ENCODE data around the gene PELI2.
A peak's percentile ranks its signal among the peaks of the same experiment; 100 is the strongest.

PELI2 gene

GRCh38 chr14:56117765-56118610, at the start of gene PELI2:
Gene PELI2 (plus strand): TSS chr14:56118411. CDS start chr14:56118661, 250 bp downstream.
- no peak for DNase-seq

GRCh38 chr14:56073799-56074198, 44.4 kb upstream of the PELI2 start:
- DNase-seq = no peak

GRCh38 chr14:56075301-56075700, 42.9 kb upstream of the PELI2 start:
- no peak for DNase-seq

GRCh38 chr14:56081139-56081538, 37.1 kb upstream of the PELI2 start:
- no peak for DNase-seq

- DNase-seq = no peak
Measured at GRCh38 chr14:56082880-56083279, 35.3 kb upstream of the PELI2 start.

GRCh38 chr14:56085471-56085870, 32.7 kb upstream of the PELI2 start:
- DNase-seq = no peak

GRCh38 chr14:56087671-56088471, 30.3 kb upstream of the PELI2 start:
- DNase-seq = no peak

- no peak for DNase-seq
Measured at GRCh38 chr14:56088941-56089340, 29.3 kb upstream of the PELI2 start.

GRCh38 chr14:56092763-56093162, 25.4 kb upstream of the PELI2 start:
- no peak for DNase-seq

GRCh38 chr14:56094076-56094475, 24.1 kb upstream of the PELI2 start:
- DNase-seq = no peak

- DNase-seq = no peak
Measured at GRCh38 chr14:56098021-56098420, 20.2 kb upstream of the PELI2 start.

- no peak for DNase-seq
Measured at GRCh38 chr14:56099081-56099797, 19.0 kb upstream of the PELI2 start.

GRCh38 chr14:56100556-56100955, 17.7 kb upstream of the PELI2 start:
- no peak for DNase-seq

- DNase-seq = no peak
Measured at GRCh38 chr14:56102941-56103340, 15.3 kb upstream of the PELI2 start.

GRCh38 chr14:56107615-56108014, 10.6 kb upstream of the PELI2 start:
- DNase-seq = no peak

- no peak for DNase-seq
Measured at GRCh38 chr14:56108057-56108456, 10.2 kb upstream of the PELI2 start.

GRCh38 chr14:56112781-56113180, 5.4 kb upstream of the PELI2 start:
- peak; percentile 19 for DNase-seq

- DNase-seq = no peak
Measured at GRCh38 chr14:56115334-56115870, 2.8 kb upstream of the PELI2 start.

- DNase-seq = no peak
Measured at GRCh38 chr14:56115976-56116893, 2.0 kb upstream of the PELI2 start.

GRCh38 chr14:56118611-56119181, 485 bp downstream of the PELI2 start:
- no peak for DNase-seq

- DNase-seq = no peak
Measured at GRCh38 chr14:56119201-56119981, 1.2 kb downstream of the PELI2 start.

Data from GF-D8 (cell line).